ENCODE measurements around the gene ZDHHC9. TPM values are rescaled to one million over a fixed set of nuclear protein-coding genes. Genes with fewer than 3 reads are reported as not detected.
"Not testable (repeated sequence)": the region's sequence is repeated elsewhere in the genome, so short reads cannot be mapped to it uniquely, and the experiment has no call there.

Gene ZDHHC9
- 71.1 TPM for total RNA-seq
- long read RNA-seq, full-length matches to known transcripts: 141 of 194 reads
- long read RNA-seq, partial matches to known transcripts: 26 of 194 reads
- long read RNA-seq, other reads (novel, unspliced or antisense): 27 of 194 reads

DNA sequence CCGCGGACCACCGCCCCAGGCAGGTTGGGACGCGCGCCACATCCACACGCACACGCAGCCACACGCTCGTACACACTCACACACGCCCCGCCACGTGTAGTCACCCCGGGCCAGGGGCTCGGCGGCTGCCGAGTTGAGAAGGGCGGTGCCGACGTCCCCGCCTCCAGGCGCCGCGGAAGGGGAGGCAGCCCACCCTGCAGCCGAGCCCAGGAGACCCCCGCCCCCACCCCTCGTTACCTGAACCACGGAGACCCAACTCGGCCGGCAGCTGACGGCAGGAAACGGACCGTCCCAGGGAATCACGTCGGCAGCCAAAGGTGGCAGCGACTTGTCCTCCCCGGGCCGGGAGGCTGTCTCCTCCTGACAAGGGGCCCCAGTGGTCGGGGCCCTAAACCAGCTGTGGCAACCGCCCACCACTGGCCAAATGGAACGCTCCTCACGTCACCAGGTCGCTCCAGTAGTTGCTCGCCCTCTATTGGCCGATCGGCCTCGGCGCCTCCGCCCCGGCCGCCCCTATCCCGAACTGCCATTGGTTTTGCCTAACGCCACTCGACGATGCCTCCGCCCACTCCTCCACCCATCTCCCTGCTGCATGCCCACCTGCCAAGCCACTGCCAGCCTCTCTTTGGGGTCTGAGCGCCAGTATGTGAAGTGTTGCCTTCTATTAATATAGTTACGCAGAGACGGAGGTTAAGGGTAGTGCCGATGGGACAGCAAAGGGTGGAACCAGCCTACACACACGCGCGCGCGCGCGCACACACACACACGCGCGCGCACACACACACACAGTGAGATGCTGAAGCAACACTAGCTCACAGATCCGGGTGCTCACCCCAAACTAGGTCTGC lies at the start of gene ZDHHC9:
ZDHHC9 (minus strand) TSS at position 428 of the 848 bp plus-strand sequence. CDS start 1,941 bp downstream, outside the sequence.
- DNase-seq (ENCODE audit: low spot score): peak; percentile 95

DNA sequence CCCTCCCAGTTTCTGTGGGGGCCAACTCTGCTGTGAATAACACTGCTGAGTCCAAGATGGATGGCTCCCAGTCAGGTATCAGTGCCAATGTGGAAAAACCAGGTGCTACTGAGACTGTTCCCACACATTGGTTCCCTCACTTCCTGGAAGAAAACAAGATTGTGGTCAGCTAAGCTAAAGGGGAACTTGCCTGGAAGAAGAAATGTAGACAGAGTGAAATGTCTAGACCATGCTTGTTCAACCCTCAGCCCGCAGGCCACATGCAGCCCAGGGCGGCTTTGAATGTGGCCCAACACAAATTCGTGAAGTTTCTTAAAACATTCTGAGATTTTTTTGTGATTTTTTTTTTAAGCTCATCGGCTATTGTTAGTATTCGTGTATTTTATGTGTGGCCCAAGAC lies 33.7 kb upstream of the ZDHHC9 start:
- DNase-seq (ENCODE audit: low spot score): no peak

DNA sequence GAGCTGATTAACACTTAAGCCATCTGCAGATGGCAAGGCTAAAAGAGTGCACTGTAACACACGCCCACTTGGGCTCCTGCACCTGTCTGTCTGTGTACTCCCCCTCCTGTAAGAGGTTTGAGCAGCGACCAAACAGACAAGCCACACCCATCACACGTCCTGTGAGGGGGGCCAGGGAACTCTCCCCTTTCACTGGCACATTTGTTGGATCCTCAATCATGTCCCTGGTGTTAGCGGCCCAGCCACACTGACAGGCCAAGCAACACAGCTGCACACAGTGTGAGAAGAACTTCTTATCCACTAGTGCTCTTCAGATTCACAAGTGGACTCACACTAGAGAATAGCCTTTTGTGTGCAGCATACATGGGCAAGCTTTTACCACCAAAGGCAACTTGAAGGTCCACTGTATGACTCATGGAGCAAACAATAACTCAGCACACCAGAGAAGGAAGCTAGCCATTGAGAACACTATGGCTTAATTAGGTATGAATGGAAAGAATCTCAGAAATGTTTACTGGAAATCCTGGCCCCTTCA lies 33.2 kb upstream of the ZDHHC9 start:
- DNase-seq (ENCODE audit: low spot score): no peak

DNA sequence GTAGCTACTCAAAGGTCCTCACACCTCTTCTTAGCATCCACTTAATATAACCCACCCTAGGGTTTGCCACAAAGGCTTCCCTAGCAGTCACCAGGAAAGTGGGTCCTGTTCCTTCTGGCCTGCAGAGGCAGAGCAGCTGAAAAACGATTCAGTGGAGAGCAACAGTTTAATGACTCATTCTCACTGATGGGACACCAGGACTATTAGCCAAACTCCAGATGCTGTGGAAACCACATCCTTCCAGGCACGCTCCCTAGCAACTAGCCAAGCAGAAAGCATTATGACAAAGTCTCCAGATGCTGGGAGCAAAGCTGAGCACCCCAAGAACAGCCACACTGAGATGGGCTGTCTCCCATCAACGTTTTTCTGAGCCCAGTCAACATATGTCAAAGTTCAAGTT lies 32.0 kb upstream of the ZDHHC9 start:
- no peak for DNase-seq (ENCODE audit: low spot score)

DNA sequence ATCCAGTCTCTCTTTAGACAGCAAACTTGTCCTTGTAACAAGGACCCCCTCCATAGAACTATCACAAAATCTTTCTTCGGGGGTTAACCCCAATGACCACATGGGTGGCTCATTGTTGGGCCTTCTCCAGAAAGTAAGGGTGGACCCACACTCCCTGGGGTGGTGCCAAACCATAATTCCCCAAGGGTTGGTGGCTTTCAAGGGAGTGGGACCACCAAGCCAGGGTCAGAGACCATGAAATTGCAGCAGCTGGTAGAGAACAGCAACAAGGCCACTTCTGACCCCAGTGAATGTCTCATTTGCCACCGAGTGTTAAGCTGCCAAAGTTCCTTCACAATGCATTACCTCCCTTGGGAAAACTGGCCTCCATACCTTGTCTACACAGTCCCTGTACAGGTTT lies 28.8 kb upstream of the ZDHHC9 start:
- no peak for DNase-seq (ENCODE audit: low spot score)

DNA sequence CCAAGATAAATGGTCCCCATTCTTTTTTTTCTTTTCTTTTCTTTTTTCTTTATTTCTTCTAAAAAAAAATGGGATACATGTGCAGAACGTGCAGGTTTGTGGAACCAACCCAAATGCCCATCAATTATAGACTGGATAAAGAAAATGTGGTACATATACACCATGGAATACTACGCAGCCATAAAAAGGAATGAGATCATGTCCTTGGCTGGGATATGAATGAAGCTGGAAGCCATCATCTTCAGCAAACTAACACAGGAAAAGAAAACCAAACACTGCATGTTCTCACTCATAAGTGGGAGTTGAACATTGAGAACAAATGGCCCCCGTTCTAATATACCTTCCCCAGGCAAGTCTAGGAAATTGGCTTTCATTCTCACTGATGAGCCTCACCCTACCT lies 22.6 kb upstream of the ZDHHC9 start:
- DNase-seq (ENCODE audit: low spot score): not testable (repeated sequence)

DNA sequence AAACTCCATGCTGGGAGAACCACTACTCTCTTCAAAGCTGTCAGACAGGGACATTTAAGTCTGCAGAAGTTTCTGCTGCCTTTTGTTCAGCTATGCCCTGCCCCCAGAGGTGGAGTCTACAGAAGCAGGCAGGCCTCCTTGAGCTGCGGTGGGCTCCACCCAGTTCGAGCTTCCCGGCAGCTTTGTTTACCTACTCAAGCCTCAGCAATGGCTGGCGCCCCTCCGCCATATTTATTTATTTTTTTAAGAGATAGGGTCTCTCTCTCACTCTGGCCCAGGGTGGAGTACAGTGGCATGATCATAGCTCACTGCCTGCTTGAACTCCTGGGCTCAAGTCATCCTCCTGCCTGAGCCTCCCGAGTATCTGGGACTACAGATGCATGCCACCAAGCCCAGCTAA lies 15.4 kb upstream of the ZDHHC9 start:
- DNase-seq (ENCODE audit: low spot score): not testable (repeated sequence)

DNA sequence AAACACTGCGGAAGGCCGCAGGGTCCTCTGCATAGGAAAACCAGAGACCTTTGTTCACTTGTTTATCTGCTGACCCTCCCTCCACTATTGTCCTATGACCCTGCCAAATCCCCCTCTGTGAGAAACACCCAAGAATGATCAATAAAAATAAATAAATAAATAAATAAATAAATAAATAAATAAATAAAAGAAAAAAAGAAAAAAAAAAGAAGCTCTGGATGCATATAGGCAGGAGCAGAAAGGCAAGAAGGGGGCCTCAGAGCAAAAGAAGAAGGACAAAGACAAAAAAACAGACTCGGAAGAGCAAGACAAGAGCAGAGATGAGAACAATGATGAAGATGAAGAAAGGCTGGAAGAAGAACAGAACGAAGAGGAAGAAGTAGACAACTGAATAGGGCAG lies 8.1 kb upstream of the ZDHHC9 start:
- not testable (repeated sequence) for DNase-seq (ENCODE audit: low spot score)

DNA sequence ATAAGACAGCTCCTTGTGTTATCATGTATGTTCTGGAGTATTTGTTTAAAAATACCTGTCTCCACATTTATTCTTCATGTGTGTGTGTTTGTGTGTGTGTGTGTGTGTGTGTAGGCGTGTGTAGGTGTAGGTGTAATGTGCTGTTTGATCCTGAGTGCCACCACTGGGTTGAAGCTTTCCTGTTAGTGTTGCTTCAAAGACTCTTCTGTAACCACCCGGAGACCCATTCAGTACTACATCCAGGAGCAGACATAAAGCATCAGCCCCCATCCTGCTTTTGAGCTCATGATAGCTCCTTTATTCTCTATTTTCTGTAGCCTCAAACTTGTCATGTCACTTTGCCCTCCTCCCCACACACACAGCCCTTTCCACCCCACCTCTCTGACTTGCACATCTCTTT lies 3.0 kb upstream of the ZDHHC9 start:
- DNase-seq (ENCODE audit: low spot score): no peak

DNA sequence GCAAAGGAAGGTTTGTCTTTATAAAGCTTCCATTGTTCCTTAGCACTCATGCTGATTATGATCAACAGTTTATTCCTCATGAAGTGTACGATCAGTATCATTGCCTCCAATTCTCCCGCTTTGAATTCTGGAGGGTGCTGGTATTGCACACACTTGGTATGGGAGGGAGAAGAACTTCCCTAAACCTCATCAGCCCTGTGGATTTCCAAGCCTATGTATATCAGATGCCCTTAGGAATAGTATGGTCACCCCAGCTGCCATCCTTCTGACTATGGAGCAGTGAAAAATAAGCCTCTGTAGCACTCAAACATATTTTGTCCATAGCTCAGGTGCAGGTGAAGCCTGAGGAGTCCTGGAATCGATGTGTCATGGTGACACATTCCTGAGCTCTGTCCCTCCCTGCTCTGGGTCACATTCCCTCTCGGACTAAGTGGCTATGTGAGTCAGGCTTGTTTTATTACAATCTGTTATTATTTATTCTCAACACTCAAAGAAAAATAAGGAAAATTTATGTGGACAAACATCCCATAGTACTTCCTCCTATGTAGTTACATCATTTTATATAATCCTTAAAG lies 2.0 kb upstream of the ZDHHC9 start:
- no peak for DNase-seq (ENCODE audit: low spot score)

DNA sequence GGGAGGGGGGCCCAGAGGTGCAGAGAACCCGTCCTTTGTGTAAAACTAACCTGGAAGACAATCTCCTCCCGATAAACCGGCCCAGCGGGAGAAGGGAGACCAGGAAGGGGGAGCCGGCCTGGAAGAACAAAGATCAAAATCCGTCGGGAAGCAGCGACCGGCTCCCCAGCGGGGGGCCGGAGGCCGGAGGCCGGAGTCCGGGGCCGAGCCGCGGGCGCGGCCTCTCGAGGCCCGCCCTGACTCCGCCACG lies 552 bp downstream of the ZDHHC9 start:
- DNase-seq (ENCODE audit: low spot score): no peak

DNA sequence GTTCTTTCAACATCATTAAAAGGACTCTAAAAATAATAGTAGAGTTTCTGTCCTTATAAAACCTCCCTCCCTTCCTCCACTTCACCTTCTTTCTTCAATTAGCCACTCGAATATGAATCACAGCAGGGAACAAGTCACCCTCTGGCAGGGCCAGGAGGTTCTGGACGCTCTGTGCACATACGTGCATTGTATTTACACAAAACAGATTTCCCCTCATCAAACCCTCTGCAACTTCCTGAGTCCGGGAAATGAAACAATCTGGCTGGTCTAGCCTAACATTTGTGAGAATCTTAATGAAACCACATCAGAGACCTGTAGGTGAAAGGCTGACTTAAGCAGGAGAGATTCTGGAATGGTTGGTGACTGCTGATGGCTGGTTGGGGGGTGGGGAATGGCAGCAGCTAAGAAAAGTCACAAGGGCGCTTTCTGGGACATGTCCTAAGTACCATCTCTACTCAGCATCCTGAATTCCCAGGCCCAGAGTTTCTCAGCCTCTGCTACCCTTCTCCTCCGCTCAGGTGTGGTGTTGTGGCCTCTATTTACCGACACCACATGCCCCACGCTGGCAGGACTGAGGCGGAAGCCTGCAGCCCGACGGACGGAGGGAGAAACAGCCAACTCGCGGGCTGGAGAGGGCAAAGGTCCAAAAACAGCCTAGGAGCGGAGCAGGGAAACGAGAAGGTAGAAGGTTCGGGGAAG lies 1.0 kb downstream of the ZDHHC9 start:
- DNase-seq (ENCODE audit: low spot score): no peak

DNA sequence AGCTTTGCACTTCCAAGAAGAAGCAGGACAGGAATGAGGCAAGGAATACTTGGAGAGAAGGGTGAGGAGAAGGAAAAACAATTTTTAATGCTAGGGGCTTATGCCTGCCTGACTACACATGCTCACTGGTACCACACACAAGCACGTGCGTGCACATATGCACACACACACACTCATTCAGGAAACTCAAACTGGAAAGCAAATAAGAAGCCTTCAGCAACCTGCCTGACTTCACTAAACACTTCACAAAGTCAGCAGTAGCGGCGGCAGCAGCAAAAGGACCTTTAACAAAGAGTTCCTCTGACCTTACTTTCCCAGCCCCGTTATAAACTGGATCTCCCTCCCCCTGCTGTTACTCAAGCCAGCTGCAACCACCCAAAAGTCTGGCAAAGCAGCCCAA lies 3.3 kb downstream of the ZDHHC9 start:
- no peak for DNase-seq (ENCODE audit: low spot score)

DNA sequence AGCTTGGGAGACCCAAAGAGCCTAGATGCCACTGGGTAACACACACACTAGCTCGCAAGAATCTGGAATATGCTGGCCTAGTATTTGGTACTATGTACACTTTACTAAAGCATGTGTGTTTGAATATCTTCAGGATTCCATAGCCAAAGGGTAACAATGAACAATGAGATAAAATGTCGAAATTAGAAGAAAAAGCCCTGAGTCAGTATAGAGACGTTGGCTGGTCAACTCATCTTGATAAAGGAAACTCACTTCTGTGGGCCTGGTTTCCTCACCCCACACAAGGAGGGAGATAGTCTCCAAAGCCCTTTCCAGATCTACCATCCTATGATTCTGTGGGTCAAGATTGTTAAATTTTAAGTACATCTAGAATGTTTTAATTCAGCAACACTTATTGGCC lies 6.9 kb downstream of the ZDHHC9 start:
- no peak for DNase-seq (ENCODE audit: low spot score)

DNA sequence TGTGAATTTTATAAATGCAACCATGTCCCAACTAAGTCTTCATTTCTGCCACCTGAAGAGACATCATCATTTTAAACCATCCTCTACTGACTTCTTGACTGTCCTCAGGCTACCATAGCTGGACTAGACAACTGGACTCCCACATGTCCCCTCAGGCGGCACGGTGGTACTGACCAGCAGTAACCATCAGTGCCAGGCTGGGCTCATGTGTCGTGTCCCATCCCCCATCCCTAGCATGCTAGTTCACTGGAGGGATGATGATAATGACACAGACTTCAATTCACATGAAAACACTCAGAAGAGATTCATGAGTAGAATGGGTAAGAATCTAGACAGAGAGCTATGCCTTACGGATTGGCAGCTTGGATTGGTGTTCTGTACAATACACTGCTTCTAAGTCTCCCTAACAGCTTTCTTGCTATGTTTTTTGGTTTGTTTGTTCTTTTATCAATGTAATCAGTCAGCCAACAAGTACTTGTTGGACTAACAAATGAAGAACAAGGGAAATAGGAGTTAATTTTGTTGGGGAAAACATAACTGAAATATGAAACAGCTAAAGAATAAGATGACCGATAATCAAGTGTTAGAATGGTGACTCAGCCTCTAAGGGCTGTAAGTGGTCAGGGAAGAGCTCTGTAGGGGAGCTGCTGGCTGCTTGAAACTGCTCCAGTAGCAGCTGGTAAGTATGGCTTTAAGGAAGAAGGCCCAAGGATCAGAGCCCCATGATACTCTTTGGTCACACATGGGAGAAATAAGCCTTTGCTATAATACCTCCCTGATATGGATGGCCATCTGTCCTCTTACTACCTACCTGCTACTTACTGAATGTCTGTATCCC lies 10.3 kb downstream of the ZDHHC9 start:
- DNase-seq (ENCODE audit: low spot score): no peak

DNA sequence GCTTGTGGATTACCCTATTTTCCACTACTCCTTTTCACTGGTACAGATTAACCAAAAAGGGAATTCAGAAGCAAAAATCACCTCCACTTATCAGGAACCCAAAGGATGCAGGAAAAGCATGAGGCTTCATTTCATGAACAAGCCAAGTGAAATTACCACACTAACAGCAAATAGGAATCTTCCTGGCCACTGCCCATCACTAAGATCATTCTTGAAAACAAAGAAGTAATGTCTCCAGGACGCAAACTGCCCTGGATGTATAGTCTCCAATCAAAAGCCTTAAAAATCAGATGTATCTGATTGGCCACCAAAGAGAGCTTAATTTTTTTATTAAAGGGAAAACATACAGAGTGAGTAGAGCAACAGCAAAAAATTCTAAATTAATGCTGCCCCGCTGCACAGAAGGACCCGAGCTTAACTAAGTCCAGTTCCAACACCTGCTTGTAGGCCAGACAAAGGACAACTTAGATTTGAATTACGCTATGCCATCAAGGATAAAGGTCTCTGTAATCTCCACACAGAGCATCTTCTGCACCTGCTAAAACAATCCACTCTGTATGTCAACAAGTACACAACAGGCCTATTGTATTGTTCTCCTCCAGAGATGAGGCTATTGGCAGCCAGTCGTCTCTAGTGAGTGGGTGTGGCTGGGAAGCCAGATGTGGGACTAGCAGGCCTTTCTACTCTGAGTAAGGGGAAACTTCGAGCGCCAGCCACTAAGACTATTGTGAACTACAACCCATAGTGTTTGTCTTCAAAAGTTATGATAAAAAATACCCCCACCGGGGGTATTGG lies 12.4 kb downstream of the ZDHHC9 start:
- no peak for DNase-seq (ENCODE audit: low spot score)

DNA sequence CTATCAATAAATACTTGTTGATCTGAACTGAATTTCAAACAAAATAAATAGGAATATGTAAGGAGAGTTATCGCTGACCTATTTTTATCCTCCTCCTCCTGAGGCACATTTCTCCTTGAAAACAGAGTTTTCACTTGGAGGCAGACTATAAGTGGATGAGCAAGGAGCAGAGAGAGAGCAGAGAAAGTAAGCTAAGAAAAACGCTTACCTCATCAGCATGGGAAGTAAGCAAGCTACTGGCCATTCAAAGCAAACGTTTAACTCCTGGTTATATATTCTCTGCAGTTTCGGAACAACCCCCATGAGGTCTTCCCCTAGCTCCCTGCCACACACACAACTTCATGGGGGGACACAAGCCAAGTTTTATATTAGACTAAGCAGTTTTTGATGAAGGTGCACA lies 13.2 kb downstream of the ZDHHC9 start:
- DNase-seq (ENCODE audit: low spot score): no peak

DNA sequence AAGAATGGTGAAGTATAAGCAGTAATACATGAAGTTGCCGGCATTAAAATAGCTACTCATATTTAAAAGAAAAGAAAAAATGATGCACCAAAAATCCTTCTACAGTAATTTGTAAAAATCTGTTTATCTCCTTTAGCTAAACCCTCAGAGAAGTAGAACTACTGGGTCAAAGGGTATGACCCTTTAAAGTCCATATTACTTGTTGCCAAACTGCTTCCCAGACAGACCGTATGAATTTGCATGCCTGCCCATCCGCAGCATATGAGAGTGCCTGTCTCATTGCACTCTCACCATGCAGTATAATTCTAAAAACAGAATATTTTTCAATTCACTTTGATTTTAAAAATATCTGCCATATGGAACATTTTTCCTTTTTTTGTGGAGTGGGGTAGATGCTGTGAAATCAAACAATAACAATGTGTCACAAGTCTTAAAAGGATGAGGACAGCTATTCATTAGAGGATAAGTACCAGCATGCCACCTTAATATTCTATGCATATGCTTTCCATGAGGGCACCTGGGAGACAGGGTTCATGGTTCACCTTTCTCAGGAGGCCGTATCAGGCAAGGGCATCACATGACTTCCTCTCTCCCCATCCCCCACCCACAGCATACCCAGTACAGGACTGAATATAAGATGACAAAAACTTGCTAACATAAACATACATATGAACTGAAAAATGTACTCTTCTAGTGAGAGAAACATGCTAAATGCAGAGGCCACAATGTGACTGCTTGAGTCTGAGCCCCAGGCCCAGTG lies 17.8 kb downstream of the ZDHHC9 start:
- no peak for DNase-seq (ENCODE audit: low spot score)

DNA sequence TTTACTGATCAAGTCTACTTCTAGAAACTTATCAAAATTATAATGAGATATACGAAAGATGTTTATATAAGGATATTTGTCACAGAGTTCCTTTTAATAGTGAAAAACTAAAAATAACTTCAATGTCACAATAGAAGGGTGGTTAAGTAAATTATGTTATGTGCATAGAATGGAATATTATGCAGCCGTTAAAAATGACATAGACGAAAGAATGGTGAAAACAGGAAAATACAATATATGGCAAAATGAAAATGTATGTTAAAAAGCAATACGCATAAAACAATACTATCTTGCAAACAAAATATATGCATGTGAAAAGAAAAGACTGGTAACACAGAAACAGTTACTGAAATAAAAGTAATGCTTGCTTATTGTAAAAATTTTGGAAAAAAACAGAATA lies 19.1 kb downstream of the ZDHHC9 start:
- DNase-seq (ENCODE audit: low spot score): no peak

DNA sequence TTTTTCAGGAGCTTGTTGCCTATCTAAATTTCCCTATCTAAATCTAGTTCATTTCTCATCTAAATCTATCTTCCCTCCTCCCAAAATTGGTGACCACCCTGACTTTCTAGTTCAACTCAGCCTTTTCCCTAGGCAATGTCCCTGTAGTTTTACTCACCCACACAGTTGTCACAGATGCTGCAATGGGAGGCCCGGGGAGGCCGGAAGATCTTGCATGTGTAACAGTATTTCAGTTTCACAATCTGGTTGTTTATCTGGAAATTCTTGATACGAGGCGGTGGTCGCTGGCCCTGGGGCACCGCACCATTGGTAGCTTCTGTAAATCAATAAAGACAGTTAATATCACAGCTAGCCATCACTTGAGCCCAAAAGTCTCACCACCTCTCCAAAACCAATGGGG lies 20.2 kb downstream of the ZDHHC9 start:
- DNase-seq (ENCODE audit: low spot score): no peak
